HG02852 (cell line): Measurements from ENCODE around the gene RAB23.
"Not testable (repeated sequence)": the region's sequence is repeated elsewhere in the genome, so short reads cannot be mapped to it uniquely, and the experiment has no call there.

Experiments
- ATAC-seq: cut with Tn5 transposase; IDR thresholded peaks from one replicate; pipeline ENCODE4 v1.9.1; 2021; ENCODE audit warnings: mild to moderate bottlenecking, moderate library complexity; ENCODE audit not compliant: unreplicated experiment

RAB23 gene

DNA sequence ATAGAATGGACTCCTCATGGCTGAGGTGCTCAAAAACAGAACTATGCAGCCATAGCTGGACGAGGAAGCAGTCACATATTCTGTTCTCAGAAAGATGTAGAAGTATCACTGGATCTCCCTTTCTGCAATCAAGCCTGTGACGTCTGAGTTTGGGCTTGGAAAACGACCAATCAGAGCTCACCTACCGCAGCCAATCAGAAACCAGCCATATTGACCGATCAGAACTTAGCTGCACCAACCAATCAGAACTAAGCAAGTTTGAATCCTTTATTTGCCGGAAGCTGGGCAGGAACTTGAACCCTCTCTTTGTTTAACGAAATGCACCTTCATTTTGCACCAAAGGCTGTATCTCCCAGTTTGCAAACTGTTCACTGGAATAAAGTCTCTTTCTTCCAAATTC is 21.8 kb upstream of the RAB23 start:
- no peak for ATAC-seq

GRCh38 chr6:57243526-57243925 is 21.4 kb upstream of the RAB23 start:
- not testable (repeated sequence) for ATAC-seq

DNA sequence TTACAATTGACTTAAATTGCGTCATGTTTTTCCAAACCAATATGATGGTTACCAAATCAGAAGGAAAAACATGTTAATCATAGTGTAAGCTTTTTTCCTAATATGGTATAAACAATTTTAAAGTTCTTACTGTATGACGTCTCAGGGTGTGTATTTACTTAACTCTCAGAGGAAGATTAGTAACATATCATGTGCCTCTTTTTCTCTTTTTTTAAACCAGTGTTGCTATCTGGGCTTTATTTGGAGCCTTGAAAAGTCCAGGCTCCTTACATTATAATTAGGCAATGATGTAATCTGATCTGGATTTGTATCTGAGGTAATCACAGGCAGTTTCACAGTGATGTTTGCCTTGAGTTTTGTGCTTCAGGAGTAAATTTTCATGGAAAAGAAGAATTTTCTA is 20.4 kb upstream of the RAB23 start:
- ATAC-seq: no peak

- no peak for ATAC-seq
These were observed 4.1 kb upstream of the RAB23 start for GRCh38 chr6:57226221-57226620.

DNA sequence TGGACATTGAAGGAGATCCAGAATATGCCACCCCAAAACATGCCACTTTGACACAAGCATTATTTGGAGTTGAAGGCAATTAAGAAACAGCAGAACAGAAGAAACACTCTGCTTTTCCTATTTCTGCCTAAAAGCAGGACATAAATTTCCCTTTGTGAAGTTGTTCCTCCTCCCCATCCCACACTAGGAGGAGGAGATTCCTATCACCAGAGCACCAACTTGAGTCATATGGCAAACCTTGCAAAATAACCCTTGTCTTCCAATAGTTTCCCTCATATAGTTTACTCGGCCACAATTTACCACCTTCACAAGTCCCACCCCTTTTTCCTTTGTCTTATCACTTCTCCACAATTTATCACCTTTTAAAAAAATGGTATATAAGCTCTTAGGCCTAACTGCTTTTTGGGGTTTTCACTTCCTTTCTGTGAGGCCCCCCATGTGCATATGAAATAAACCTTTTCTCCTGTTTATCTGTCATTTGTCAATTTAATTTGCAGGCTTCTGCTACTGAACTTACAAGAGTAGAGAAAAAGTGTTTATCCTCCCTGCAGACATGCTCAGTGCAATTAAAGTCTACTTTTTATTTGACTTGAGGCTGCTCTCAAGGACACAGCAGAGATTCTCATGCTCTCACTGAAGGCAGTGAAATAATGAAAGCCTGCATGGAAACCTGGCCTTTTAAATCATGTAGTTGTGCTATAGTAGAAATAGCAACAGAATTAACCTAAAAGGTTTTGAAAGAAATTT is 2.8 kb upstream of the RAB23 start:
- ATAC-seq: no peak

- no peak for ATAC-seq
These were observed 603 bp upstream of the RAB23 start for GRCh38 chr6:57222743-57223077.

GRCh38 chr6:57221191-57221935 is 744 bp downstream of the RAB23 start:
- ATAC-seq: peak; percentile 62

GRCh38 chr6:57220083-57220703 is 1.9 kb downstream of the RAB23 start:
- no peak for ATAC-seq

- ATAC-seq: no peak
These were observed 4.8 kb downstream of the RAB23 start for GRCh38 chr6:57217270-57217669.

GRCh38 chr6:57216235-57217101 is 5.6 kb downstream of the RAB23 start:
- no peak for ATAC-seq

- ATAC-seq: no peak
These were observed 6.8 kb downstream of the RAB23 start for GRCh38 chr6:57215260-57215659.

- ATAC-seq: no peak
These were observed 12.0 kb downstream of the RAB23 start for GRCh38 chr6:57210060-57210459.

- no peak for ATAC-seq
These were observed 13.1 kb downstream of the RAB23 start for GRCh38 chr6:57209030-57209429.

DNA sequence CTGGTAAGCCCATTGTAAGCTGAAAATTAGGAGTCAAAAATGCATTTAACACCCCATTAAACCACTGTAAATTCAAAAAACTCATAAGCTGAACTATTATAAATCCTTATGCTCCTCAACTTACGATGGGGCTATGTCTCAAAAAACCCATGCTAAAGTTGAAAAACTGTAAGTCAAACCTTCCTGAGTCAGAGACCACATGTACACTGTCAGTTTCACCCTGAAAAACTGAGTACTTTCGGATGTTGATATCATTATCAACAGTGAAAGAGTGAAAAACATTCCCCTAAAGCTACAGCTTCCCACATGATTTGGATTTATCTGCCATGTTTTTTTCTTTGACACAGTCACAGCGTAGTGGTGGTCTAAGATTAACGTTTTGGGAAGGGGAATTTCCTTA is 14.2 kb downstream of the RAB23 start:
- no peak for ATAC-seq

GRCh38 chr6:57207141-57207540 is 15.0 kb downstream of the RAB23 start:
- no peak for ATAC-seq

DNA sequence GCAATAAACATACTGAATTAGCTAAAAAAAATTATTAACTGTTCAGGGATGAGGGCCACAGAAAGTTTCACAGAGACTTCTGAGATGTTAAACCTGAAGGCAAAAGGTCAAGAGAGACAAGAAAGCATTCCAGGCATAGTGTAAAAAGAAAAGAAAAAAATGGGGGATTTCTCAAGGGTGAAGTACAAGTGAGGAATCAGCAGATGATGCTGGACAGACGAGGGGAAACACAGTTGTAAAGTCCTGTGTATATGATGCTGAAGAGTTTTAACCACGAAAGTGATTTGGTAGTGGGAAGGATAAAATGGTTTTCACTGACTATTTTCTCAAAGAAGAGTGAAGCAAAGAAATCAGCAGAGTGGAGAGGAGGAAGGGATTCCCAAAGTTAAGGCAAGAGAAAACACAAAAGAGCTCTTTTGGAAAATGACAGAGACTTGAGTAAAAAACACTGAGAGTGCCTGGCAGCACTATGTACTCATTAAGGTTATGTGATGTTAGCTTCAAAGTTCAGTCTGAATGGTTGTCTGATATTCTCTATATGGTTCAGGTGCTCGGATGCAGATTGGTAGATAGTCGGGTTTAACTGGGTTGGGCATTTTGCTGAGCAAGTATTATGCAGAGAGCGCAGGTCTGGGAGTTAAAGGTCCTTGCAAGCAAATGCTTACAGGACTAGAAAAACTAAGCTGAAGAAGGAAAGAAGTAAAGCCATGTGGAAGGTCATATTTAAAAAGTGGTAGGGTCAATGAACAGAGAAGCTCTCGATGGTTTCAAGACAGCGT is 16.4 kb downstream of the RAB23 start:
- ATAC-seq: no peak

DNA sequence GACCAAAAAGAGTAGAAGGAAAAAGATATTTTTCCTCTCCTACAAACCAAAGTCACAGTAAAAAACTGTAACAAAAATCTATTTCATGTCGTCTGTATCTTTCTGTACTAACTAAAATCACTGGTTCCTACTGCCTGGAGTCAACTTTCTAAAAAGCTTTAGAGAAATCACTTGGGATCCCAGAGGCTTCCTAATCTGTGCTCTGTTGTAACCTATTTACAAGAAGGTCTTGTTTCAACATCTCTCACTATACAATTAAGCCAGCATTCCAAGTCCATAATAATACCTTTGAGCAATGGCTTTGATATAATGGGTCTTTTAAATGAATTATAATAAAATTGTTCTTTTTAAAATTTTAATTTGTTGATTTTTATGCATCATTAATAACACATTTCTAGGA is 20.4 kb downstream of the RAB23 start:
- ATAC-seq: no peak

GRCh38 chr6:57198926-57199636 is 23.0 kb downstream of the RAB23 start:
- ATAC-seq: no peak

GRCh38 chr6:57195457-57195856 is 26.6 kb downstream of the RAB23 start:
- no peak for ATAC-seq

- ATAC-seq: no peak
These were observed 28.9 kb downstream of the RAB23 start for GRCh38 chr6:57193177-57193576.
